SK-N-SH (cell line): ENCODE results near the gene TMEM213.

ENCODE experiments used
- CHD2 ChIP-seq: fragments of 150-350 bp; IDR thresholded peaks from 2 replicates; pipeline ENCODE4 v1.6.1; 2018; ENCODE audit warnings: low read length; ENCODE audit not compliant: partially characterized antibody
- EP300 ChIP-seq, 2 experiments: IDR thresholded peaks; 2 replicates each; pipeline versions ENCODE4 v1.4.0 to v1.6.1; 2012; ENCODE audit warnings: borderline replicate concordance in 1 of 2, low read depth in 1 of 2, low read length in 1 of 2
- EZH2phosphoT487 ChIP-seq: fragments of 200-600 bp; sonication (generic); IDR thresholded peaks from 2 replicates; pipeline ENCODE4 v1.6.1; 2017; ENCODE audit warnings: low read depth, mixed run types, mild to moderate bottlenecking, antibody characterized with exemption, moderate library complexity, borderline replicate concordance
- GATA2 ChIP-seq: sonication (generic); formaldehyde crosslinking; IDR thresholded peaks from 2 replicates; pipeline ENCODE4 v1.5.0; 2020; ENCODE audit warnings: mild to moderate bottlenecking, missing genetic modification reagents
- MEF2A ChIP-seq: IDR thresholded peaks from 2 replicates; pipeline ENCODE4 v1.4.0; 2012; ENCODE audit warnings: low read depth, borderline replicate concordance
- POLR2AphosphoS5 ChIP-seq: IDR thresholded peaks from 2 replicates; pipeline ENCODE4 v1.6.1; 2012; ENCODE audit warnings: low read depth, low read length
- SIN3A ChIP-seq: IDR thresholded peaks from 2 replicates; pipeline ENCODE4 v1.6.1; 2012; ENCODE audit warnings: low read depth, mild to moderate bottlenecking, low read length, moderate library complexity, borderline replicate concordance
- TAF1 ChIP-seq: IDR thresholded peaks from 2 replicates; pipeline ENCODE4 v1.6.1; 2012; ENCODE audit warnings: low read depth, mild to moderate bottlenecking, low read length, moderate library complexity, borderline replicate concordance
- TCF12 ChIP-seq: IDR thresholded peaks from 2 replicates; pipeline ENCODE4 v1.4.0; 2012
- YY1 ChIP-seq: IDR thresholded peaks from 2 replicates; pipeline ENCODE4 v1.4.0; 2012; ENCODE audit warnings: low read depth, mild to moderate bottlenecking
- TF ChIP-seq, protein P1 (sequence below): fragments of 200-600 bp; sonication (generic); IDR thresholded peaks from 2 replicates; pipeline ENCODE4 v1.6.1; 2017; ENCODE audit warnings: antibody characterized with exemption, mild to moderate bottlenecking, moderate library complexity
- TF ChIP-seq, protein P2 (sequence below): fragments of 150-350 bp; IDR thresholded peaks from 2 replicates; pipeline ENCODE4 v1.6.1; 2016; ENCODE audit warnings: mild to moderate bottlenecking, low read depth, low read length
- TF ChIP-seq, protein P3 (sequence below): IDR thresholded peaks from 2 replicates; pipeline ENCODE4 v1.6.1; 2012; ENCODE audit warnings: mild to moderate bottlenecking, low read depth, low read length, moderate library complexity
- TF ChIP-seq, protein P4 (sequence below): IDR thresholded peaks from 2 replicates; pipeline ENCODE4 v1.4.0; 2012; ENCODE audit warnings: low read depth

DNA sequence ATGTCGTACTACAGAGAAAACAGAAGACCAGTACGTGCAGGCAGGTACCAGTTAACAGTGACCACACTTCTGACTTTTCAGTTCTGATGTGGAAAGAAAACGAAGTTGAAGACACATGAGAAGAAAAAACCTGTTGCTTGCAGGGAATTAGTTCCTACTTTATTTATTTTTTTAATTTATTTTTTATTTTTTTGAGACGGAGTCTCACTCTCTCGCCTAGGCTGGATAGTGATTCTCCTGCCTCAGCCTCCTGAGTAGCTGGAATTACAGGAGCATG, 74.0 kb downstream of the TMEM213 start:
- no peak for TF ChIP-seq SIN3A
- TF ChIP-seq, protein P1, sequence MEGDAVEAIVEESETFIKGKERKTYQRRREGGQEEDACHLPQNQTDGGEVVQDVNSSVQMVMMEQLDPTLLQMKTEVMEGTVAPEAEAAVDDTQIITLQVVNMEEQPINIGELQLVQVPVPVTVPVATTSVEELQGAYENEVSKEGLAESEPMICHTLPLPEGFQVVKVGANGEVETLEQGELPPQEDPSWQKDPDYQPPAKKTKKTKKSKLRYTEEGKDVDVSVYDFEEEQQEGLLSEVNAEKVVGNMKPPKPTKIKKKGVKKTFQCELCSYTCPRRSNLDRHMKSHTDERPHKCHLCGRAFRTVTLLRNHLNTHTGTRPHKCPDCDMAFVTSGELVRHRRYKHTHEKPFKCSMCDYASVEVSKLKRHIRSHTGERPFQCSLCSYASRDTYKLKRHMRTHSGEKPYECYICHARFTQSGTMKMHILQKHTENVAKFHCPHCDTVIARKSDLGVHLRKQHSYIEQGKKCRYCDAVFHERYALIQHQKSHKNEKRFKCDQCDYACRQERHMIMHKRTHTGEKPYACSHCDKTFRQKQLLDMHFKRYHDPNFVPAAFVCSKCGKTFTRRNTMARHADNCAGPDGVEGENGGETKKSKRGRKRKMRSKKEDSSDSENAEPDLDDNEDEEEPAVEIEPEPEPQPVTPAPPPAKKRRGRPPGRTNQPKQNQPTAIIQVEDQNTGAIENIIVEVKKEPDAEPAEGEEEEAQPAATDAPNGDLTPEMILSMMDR: no peak
- TF ChIP-seq TAF1: no peak
- TF ChIP-seq, protein P2, sequence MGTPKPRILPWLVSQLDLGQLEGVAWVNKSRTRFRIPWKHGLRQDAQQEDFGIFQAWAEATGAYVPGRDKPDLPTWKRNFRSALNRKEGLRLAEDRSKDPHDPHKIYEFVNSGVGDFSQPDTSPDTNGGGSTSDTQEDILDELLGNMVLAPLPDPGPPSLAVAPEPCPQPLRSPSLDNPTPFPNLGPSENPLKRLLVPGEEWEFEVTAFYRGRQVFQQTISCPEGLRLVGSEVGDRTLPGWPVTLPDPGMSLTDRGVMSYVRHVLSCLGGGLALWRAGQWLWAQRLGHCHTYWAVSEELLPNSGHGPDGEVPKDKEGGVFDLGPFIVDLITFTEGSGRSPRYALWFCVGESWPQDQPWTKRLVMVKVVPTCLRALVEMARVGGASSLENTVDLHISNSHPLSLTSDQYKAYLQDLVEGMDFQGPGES: no peak
- TF ChIP-seq, protein P3, sequence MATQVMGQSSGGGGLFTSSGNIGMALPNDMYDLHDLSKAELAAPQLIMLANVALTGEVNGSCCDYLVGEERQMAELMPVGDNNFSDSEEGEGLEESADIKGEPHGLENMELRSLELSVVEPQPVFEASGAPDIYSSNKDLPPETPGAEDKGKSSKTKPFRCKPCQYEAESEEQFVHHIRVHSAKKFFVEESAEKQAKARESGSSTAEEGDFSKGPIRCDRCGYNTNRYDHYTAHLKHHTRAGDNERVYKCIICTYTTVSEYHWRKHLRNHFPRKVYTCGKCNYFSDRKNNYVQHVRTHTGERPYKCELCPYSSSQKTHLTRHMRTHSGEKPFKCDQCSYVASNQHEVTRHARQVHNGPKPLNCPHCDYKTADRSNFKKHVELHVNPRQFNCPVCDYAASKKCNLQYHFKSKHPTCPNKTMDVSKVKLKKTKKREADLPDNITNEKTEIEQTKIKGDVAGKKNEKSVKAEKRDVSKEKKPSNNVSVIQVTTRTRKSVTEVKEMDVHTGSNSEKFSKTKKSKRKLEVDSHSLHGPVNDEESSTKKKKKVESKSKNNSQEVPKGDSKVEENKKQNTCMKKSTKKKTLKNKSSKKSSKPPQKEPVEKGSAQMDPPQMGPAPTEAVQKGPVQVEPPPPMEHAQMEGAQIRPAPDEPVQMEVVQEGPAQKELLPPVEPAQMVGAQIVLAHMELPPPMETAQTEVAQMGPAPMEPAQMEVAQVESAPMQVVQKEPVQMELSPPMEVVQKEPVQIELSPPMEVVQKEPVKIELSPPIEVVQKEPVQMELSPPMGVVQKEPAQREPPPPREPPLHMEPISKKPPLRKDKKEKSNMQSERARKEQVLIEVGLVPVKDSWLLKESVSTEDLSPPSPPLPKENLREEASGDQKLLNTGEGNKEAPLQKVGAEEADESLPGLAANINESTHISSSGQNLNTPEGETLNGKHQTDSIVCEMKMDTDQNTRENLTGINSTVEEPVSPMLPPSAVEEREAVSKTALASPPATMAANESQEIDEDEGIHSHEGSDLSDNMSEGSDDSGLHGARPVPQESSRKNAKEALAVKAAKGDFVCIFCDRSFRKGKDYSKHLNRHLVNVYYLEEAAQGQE: no peak
- no peak for TF ChIP-seq EP300 (IDR thresholded peaks at IDR 0.05; ENCODE audit: borderline replicate concordance in 1 of 2, low read depth in 1 of 2, low read length in 1 of 2)
- TF ChIP-seq, protein P4, sequence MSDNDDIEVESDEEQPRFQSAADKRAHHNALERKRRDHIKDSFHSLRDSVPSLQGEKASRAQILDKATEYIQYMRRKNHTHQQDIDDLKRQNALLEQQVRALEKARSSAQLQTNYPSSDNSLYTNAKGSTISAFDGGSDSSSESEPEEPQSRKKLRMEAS: no peak
- no peak for TF ChIP-seq CHD2
- no peak for TF ChIP-seq YY1
- TF ChIP-seq POLR2AphosphoS5: no peak
- TF ChIP-seq EZH2phosphoT487: no peak
- no peak for TF ChIP-seq GATA2 (CRISPR knock-in tag)
- no peak for TF ChIP-seq MEF2A
- TF ChIP-seq TCF12: no peak
